PFSK-1 (cell line): ENCODE data around the gene TIMM8B.

Experiments
- POLR2AphosphoS5 ChIP-seq: IDR thresholded peaks from 2 replicates; pipeline ENCODE4 v1.6.1; 2012; ENCODE audit warnings: low read depth, mild to moderate bottlenecking, control low read depth, low read length, moderate library complexity
- REST ChIP-seq, 2 experiments: IDR thresholded peaks; 2 replicates each; pipeline versions ENCODE4 v1.6.1 to v1.8.0; 2011 to 2012; ENCODE audit warnings: low read depth in 2 of 2, low read length in 2 of 2, control low read depth in 1 of 2, inconsistent platforms in 1 of 2, mild to moderate bottlenecking in 1 of 2, moderate library complexity in 1 of 2; ENCODE audit not compliant: insufficient read depth in 1 of 2
- TAF1 ChIP-seq: IDR thresholded peaks from 2 replicates; pipeline ENCODE4 v1.6.1; 2012; ENCODE audit warnings: low read length, control low read depth, borderline replicate concordance; ENCODE audit not compliant: insufficient read depth

- TF ChIP-seq POLR2AphosphoS5 (no peak), REST (IDR thresholded peaks at IDR 0.05; ENCODE audit: insufficient read depth in 1 of 2, low read depth in 2 of 2, low read length in 2 of 2) (no peak), TAF1 (no peak)
Observed at GRCh38 chr11:112103446-112103845, 16.9 kb upstream of the TIMM8B start.
